GM12892 (cell line): ENCODE results near the gene ADAT3.

Experiments used
- POLR2A ChIP-seq: IDR thresholded peaks from 2 replicates; pipeline ENCODE4 v1.6.1; 2011; ENCODE audit warnings: low read depth, low read length, control low read depth
- POLR2AphosphoS5 ChIP-seq: IDR thresholded peaks from 2 replicates; pipeline ENCODE4 v1.6.1; 2011; ENCODE audit warnings: low read depth, low read length, control low read depth
- TAF1 ChIP-seq: IDR thresholded peaks from 2 replicates; pipeline ENCODE4 v1.6.1; 2011; ENCODE audit warnings: low read depth, mild to moderate bottlenecking, control low read depth, low read length, borderline replicate concordance

DNA sequence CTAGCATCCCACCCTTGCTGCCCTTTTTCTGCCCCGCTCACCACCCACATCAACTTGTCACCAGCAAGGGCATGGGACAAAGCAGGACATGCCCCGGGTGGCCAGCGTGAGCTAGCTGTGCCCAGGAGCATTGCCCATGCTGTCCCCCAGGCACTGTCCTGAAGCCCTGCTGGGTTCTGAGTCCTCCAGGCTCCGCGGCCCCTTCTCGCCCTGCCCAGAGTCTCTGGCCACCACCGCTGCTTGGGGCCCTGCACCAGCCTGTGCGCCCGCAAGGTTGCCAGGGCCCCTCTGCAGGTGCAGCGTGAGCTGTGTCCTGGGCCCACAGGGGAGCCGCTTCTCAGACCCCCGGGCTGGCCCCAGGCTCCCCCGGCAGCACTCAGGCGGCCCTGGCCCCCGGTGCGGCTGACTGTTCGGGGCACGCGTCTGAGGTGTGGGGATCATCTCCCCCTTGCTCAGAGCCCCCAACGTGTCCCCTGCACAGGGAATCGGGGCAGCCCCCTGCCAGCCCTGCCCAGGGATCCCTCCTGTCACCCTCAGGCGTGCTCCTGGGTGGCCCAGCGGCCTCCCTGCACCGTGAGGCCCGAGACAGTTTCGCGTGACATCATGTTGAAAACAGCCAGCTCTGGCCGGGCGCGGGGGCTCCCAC is 39.8 kb downstream of the ADAT3 start:
- TF ChIP-seq POLR2A (no peak), POLR2AphosphoS5 (no peak), TAF1 (no peak)
